ENCODE measurements around the gene STK11. TPM values are rescaled to one million over a fixed set of nuclear protein-coding genes. Genes with fewer than 3 reads are reported as not detected.
"Not testable (repeated sequence)": the region's sequence is repeated elsewhere in the genome, so short reads cannot be mapped to it uniquely, and the experiment has no call there.

STK11 gene
- polyA plus RNA-seq, 6 donors from 2014 or later, result 11.5 to 28.1 (median 15.7) TPM

DNA sequence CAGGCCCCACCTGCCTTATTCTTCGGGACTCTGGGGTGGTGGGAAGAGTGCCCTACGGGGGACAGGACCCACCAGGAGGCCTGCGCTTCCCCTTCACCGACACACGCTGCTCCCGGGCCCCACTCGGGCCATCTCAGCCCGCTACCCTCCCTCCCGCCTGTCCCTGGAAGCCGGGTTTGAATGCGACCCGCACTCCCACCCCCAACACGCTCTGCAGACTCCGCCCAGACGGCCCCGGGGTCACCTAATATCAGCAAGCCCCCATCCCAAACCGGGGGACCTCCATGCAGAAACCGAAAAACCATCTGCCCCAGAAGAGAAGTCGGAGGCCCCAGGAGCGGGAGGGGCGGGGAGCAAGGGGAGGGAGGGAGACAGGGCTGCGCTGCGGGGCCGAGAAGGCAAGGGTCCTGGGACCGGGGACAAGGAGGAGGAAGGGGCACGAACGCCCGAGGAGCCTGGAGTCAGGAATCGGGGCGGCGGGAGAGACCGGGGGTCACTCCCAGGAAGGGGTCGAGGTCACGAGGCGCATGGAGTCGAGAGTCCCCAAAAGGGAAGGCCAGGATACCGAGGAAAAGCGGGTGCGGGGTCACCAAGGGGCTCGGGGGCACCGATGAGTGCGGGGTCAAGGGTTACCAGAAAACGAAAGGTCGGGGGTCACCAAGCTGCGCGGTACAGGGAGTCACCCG lies 32.3 kb upstream of the STK11 start:
- Mint-ChIP-seq H3K27me3 (no peaks in the 10 kb centered on the region), H3K9me3 (no peaks in the 10 kb centered on the region), H3K27ac (peak overlapping the region; percentile 70 to 97 (median 94)), H3K4me3 (peak overlapping the region; percentile 87 to 95 (median 90)), H3K4me1 (peaks cover 22 to 36% (median 31%) of the 10 kb centered on the region in 3 donors), H3K36me3 (peaks cover 0 to 8% of the 10 kb centered on the region in 2 donors)
- ATAC-seq (ENCODE audit: low read depth in 2 of 2), result peak; percentile 23 to 31
- DNase-seq, result peak; percentile 17

DNA sequence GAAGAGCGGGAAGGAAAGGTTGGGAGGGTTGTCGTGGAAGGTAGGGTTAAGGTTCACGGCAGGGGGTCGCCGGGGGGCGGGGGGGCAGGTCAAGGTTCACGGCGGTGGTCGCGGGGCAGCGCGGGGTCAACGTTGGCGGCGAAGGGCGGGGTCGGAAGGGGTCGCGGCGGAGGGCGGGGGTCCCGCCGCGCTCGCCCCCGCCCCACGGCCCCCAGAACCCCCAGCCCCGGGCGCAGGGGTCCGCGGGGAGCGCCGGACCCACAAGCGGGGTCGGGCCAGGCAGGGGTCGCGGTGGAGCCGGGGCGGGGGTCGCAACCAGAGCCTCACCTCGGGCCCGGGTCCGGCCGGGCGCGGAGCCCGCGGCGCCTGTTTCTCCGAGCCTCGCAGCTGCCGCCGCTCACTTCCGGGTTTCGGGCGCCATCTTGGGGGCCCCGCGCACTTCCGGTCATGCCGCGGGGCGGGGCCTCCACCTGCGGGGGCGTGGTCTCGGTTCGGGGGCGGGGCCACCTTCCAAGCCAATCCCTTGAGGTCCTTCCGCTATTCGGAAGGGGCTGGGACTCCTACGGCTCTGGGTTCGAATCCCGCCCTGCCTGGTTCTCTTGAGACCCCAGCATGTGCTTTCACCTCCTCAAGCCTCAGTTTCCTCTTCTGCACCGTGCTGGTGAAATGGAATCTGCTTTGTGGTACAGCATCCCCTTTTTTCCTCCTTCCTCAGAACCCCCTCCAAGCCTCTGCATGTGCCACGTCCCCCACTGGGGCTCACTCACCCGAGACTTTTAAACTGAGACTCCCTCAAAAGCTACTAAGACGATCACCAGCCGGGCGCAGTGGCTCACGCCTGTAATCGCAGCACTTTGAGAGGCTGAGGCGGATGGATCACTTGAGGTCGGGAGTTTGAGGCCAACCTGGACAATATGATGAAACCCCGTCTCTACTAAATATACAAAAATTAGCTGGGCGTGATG lies 31.5 kb upstream of the STK11 start, which contains the start of gene SBNO2:
TSS of gene SBNO2 (minus strand) at position 424 of the 965 bp plus-strand sequence. CDS start 19,992 bp downstream, outside the sequence.
- Mint-ChIP-seq H3K4me1 (peaks cover 22 to 36% (median 31%) of the 10 kb centered on the region in 3 donors), H3K4me3 (peak within 1 kb of the TSS; percentile 87 to 95 (median 90)), H3K9me3 (no peaks in the 10 kb centered on the region), H3K27me3 (no peaks in the 10 kb centered on the region), H3K27ac (peak within 1 kb of the TSS; percentile 92 to 97 (median 94)), H3K36me3 (peaks cover 0 to 8% of the 10 kb centered on the region in 2 donors)
- peak; percentile 88 for DNase-seq
- ATAC-seq (ENCODE audit: low read depth in 2 of 2), result peak; percentile 86 to 93

DNA sequence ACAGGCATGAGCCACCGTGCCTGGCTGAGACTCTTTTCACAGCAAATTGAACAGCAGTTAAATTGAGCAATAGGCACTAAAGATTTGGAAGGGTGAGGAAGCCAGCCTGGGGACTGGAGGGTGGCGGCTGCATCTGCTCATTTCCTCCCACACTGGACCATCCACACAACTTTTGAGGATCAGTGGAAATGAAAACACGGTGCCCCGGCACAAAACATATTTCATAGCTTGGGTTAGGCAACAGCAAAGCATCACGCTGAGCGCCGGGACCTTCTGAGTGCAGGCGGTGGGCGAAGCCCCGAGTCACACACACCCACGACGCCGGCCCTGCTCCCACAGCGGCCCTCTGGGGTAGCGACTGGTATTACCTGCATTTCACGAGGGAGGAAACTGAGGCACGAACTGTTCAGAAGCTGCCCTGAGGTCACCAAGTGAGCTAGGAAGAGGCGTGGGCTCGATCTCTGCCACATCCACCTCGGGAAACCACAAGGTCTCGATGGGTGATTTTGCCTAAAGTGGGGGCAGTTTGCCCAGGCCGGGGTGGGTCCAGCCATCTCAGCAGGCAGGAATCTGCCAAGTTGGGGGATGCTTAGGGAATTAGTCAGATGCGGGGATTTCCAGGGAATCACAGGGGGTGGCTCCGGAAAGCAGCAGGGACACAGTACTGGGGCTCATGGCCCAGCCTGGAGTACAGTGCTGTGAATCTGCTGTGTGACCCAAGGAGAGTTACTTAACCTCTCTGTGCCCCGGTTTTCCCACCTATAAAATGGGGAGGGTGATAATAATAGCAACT lies 28.1 kb upstream of the STK11 start:
- peak overlapping the region in 2 of 8 donors; percentile 34 to 41 for H3K4me3 Mint-ChIP-seq
- H3K27ac Mint-ChIP-seq, result peak overlapping the region in 1 of 6 donors; percentile 47
- ATAC-seq (ENCODE audit: low read depth in 2 of 2), result no peak
- H3K4me1 Mint-ChIP-seq, result peaks cover 27 to 34% (median 33%) of the 10 kb centered on the region in 3 donors
- no peak for DNase-seq
- no peaks in the 10 kb centered on the region for H3K27me3 Mint-ChIP-seq
- H3K9me3 Mint-ChIP-seq, result no peaks in the 10 kb centered on the region
- no peaks in the 10 kb centered on the region for H3K36me3 Mint-ChIP-seq

DNA sequence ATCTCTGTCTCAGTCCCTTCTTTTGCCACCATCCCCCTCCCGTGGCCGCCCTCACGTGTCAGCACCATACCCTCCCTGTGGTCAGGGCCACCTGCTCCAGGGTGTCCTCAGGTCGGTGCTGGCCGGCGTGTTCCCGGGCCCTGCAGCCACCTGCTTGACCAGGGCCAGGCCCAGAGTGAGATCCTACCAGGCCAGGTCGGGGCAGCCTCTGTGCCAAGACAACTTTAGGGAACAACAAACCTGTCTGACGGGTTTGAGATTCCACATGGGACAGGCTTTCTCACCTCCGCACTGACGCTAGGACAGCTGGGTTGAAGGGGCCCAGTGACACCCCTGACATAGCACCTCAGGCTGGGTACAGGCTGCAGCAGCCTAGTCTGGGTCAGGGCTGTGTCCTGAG lies 24.0 kb upstream of the STK11 start:
- Mint-ChIP-seq H3K9me3 (no peaks in the 10 kb centered on the region), H3K27me3 (no peaks in the 10 kb centered on the region), H3K4me1 (peaks cover 20 to 26% (median 23%) of the 10 kb centered on the region in 3 donors), H3K36me3 (no peaks in the 10 kb centered on the region), H3K4me3 (peak overlapping the region in 1 of 8 donors; percentile 70), H3K27ac (peak overlapping the region in 1 of 6 donors; percentile 81)
- ATAC-seq (ENCODE audit: low read depth in 2 of 2) (no peak), DNase-seq (no peak)

DNA sequence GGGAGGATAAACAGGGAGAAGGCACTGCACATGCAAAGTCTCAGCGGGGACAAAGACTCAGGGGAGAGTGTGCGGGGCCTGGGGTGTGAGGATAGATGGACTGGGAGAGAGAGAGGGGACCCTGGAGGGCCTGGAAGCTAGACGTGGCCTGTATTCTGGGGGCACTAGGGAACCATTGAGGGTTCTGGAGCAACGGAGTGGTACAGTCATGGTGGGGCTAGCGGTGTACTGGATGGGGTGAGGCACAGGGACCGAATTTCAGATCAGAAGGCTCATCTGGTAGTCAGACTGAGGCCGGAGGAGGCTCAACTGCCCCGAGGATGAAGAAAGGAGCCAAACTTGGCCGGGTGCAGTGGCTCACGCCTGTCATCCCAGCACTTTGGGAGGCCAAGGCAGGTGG lies 23.5 kb upstream of the STK11 start:
- no peak for DNase-seq
- ATAC-seq (ENCODE audit: low read depth in 2 of 2), result no peak
- Mint-ChIP-seq H3K4me3 (peak overlapping the region in 1 of 8 donors; percentile 63), H3K9me3 (no peaks in the 10 kb centered on the region), H3K27me3 (no peaks in the 10 kb centered on the region), H3K27ac (peak overlapping the region in 2 of 6 donors; percentile 46 to 81), H3K4me1 (peaks cover 20 to 26% (median 23%) of the 10 kb centered on the region in 3 donors), H3K36me3 (no peaks in the 10 kb centered on the region)

DNA sequence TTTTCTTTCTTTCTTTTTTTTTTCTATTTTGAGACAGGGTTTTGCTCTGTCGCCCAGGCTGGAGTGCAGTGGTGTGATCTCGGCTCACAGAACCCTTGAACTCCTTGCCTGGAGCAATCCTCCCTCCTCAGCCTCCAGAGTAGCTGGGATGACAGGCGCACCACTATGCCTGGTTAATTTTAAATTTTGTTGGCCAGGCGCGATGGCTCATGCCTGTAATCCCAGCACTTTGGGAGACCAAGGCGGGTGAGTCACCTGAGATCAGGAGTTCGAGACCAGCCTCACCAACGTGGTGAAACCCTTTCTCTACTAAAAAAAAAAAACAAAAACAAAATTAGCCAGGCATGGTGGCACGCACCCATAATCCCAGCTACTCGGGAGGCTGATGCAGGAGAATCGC lies 22.9 kb upstream of the STK11 start:
- ATAC-seq (ENCODE audit: low read depth in 2 of 2) (no peak), DNase-seq (no peak)
- Mint-ChIP-seq H3K4me3 (no peak overlapping the region), H3K27me3 (no peaks in the 10 kb centered on the region), H3K36me3 (no peaks in the 10 kb centered on the region), H3K9me3 (no peaks in the 10 kb centered on the region), H3K4me1 (peaks cover 20 to 26% (median 23%) of the 10 kb centered on the region in 3 donors), H3K27ac (no peak overlapping the region)

DNA sequence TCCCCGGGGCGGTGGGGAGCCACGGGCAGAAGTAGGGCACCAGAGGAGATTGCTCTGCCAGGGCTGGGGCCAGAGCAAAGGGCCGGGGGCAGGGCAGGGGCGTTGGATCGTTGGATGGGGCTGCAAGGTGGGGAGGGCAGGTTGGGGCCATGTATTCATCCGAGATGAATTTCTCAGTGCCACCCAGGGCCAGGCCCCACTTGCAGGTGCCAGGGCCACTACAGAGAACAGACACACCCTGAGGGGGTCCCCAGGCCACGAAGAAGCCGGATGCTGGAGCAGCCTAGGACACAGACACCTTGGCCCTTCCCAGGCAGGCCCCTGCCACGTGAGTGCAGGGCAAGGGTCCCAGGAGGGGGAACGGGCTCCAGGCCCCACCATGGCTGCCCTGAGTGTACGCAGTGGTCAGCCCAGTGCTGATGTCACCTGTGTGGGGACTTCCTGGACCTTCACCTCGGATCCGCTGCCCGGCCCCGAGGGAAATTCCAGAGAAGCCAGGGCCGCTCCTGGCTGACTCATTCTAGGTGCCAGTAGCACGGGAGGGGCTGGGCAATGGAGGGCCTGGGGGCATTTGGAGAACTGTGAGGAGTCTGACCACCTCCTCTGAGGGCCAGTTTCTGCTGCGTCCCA lies 21.9 kb upstream of the STK11 start:
- ATAC-seq (ENCODE audit: low read depth in 2 of 2), result no peak
- H3K27ac Mint-ChIP-seq, result no peak overlapping the region
- H3K36me3 Mint-ChIP-seq, result no peaks in the 10 kb centered on the region
- H3K4me1 Mint-ChIP-seq, result peaks cover 20 to 26% (median 23%) of the 10 kb centered on the region in 3 donors
- H3K9me3 Mint-ChIP-seq, result no peaks in the 10 kb centered on the region
- DNase-seq, result no peak
- H3K27me3 Mint-ChIP-seq, result no peaks in the 10 kb centered on the region
- no peak overlapping the region for H3K4me3 Mint-ChIP-seq

DNA sequence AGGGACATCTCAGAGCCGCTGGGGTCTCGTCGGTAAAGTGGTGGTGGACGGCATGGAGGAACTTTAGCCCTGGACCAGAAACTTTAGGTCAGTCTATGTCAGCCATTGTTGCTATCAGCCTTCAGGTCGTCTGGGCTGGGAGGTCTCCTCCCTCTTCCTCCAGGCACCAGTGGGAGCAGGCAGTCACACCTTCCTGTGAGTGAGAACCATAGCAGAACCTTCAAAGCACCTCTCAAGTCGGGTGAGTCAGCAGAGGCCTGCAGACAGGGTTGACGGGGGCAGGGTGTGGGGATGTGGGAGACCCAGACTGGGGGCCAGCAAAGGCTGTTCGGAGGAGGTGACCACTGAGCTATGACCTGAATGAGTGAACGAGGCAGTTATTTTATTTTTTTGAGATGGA lies 16.2 kb upstream of the STK11 start:
- H3K36me3 Mint-ChIP-seq, result no peaks in the 10 kb centered on the region
- no peaks in the 10 kb centered on the region for H3K9me3 Mint-ChIP-seq
- no peaks in the 10 kb centered on the region for H3K4me1 Mint-ChIP-seq
- DNase-seq (no peak), ATAC-seq (ENCODE audit: low read depth in 2 of 2) (no peak)
- no peaks in the 10 kb centered on the region for H3K27me3 Mint-ChIP-seq
- H3K27ac Mint-ChIP-seq, result no peak overlapping the region
- no peak overlapping the region for H3K4me3 Mint-ChIP-seq

DNA sequence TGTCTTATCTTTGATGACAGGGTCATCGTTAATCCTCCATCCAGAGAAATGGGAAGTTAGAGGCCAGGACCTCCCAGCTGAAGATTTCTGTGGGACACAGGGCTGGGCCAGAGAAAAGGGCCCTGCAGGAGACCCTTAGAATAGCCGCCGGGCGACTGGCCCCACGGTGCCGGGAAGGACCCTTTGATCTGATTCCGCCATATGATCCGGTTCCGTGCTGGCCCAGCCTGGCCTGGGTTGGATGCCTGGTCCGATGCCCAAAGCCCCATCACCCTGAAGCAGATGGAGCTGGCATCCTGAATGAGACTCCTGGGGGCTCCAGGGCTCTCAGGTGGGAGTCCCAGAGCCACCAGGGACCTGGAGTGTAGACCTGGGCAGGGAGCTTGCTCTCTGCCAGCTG lies 6.0 kb upstream of the STK11 start:
- Mint-ChIP-seq H3K27me3 (no peaks in the 10 kb centered on the region), H3K4me1 (peaks cover 0 to 4% (median 4%) of the 10 kb centered on the region in 3 donors), H3K4me3 (no peak overlapping the region), H3K36me3 (no peaks in the 10 kb centered on the region), H3K9me3 (no peaks in the 10 kb centered on the region), H3K27ac (no peak overlapping the region)
- DNase-seq (no peak), ATAC-seq (ENCODE audit: low read depth in 2 of 2) (no peak)

DNA sequence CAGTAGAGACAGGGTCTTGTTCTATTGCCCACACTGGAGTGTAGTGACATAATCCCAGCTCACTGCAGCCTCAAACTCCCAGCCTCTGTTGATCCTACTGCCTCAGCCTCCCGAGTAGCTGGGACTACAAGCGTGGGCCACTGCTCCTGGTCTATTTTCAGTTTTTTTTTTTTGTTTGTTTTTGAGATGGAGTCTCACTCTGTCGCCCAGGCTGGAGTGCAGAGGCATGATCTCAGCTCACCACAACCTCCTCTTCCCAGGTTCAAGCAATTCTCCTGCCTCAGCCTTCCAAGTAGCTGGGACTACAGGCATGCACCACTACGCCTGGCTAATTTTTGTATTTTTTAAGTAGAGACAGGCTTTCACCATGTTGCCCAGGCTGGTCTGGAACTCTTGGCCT lies 5.0 kb upstream of the STK11 start:
- not testable (repeated sequence) for H3K9me3 Mint-ChIP-seq; H3K27me3 Mint-ChIP-seq; ATAC-seq (ENCODE audit: low read depth in 2 of 2); H3K4me1 Mint-ChIP-seq; H3K4me3 Mint-ChIP-seq; H3K36me3 Mint-ChIP-seq; DNase-seq
- peak overlapping the region in 2 of 6 donors; percentile 60 to 69 for H3K27ac Mint-ChIP-seq

DNA sequence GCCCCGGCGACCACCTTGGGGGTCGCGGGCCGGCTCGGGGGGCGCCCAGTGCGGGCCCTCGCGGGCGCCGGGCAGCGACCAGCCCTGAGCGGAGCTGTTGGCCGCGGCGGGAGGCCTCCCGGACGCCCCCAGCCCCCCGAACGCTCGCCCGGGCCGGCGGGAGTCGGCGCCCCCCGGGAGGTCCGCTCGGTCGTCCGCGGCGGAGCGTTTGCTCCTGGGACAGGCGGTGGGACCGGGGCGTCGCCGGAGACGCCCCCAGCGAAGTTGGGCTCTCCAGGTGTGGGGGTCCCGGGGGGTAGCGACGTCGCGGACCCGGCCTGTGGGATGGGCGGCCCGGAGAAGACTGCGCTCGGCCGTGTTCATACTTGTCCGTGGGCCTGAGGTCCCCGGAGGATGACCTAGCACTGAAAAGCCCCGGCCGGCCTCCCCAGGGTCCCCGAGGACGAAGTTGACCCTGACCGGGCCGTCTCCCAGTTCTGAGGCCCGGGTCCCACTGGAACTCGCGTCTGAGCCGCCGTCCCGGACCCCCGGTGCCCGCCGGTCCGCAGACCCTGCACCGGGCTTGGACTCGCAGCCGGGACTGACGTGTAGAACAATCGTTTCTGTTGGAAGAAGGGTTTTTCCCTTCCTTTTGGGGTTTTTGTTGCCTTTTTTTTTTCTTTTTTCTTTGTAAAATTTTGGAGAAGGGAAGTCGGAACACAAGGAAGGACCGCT lies 729 bp downstream of the STK11 start:
- DNase-seq (no peak), ATAC-seq (ENCODE audit: low read depth in 2 of 2) (no peak)
- H3K27me3 Mint-ChIP-seq, result no peaks in the 10 kb centered on the region
- peak overlapping the region; percentile 78 to 95 (median 87) for H3K27ac Mint-ChIP-seq
- H3K4me3 Mint-ChIP-seq, result peak overlapping the region; percentile 92 to 99 (median 95)
- no peaks in the 10 kb centered on the region for H3K9me3 Mint-ChIP-seq
- H3K36me3 Mint-ChIP-seq, result no peaks in the 10 kb centered on the region
- H3K4me1 Mint-ChIP-seq, result peaks cover 20 to 40% (median 33%) of the 10 kb centered on the region in 3 donors

DNA sequence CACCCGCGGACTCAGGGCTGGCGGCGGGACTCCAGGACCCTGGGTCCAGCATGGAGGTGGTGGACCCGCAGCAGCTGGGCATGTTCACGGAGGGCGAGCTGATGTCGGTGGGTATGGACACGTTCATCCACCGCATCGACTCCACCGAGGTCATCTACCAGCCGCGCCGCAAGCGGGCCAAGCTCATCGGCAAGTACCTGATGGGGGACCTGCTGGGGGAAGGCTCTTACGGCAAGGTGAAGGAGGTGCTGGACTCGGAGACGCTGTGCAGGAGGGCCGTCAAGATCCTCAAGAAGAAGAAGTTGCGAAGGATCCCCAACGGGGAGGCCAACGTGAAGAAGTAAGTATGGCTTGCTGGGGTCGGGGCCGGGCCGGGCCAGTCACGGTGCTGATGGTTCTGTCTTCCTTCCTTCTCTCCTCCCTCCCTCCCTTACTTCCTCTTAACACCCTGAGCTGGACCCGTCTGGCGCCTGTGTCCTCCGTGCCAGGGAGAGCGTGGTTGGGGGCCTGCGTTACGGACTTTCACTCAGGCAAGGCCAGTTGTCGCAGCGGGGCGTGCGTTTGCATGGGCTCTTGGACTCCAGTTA lies 1.4 kb downstream of the STK11 start:
- Mint-ChIP-seq H3K4me1 (peaks cover 25 to 44% (median 39%) of the 10 kb centered on the region in 3 donors), H3K27me3 (no peaks in the 10 kb centered on the region), H3K4me3 (peak overlapping the region; percentile 92 to 99 (median 95)), H3K9me3 (no peaks in the 10 kb centered on the region), H3K36me3 (no peaks in the 10 kb centered on the region), H3K27ac (peak overlapping the region; percentile 86 to 95 (median 90))
- peak in 1 of 2 donors; percentile 4 for ATAC-seq (ENCODE audit: low read depth in 2 of 2)
- DNase-seq, result peak; percentile 47
